ENCODE data around the gene ARRDC3. TPM values are rescaled to one million over a fixed set of nuclear protein-coding genes. Genes with fewer than 3 reads are reported as not detected.

The ARRDC3 gene
- total and polyA plus RNA-seq, 9 of the 15 experiments (the other 6 are each of a cell fraction or from before 2014, with no cell fraction given) = 15.3 to 58.1 (median 39.4) TPM

DNA sequence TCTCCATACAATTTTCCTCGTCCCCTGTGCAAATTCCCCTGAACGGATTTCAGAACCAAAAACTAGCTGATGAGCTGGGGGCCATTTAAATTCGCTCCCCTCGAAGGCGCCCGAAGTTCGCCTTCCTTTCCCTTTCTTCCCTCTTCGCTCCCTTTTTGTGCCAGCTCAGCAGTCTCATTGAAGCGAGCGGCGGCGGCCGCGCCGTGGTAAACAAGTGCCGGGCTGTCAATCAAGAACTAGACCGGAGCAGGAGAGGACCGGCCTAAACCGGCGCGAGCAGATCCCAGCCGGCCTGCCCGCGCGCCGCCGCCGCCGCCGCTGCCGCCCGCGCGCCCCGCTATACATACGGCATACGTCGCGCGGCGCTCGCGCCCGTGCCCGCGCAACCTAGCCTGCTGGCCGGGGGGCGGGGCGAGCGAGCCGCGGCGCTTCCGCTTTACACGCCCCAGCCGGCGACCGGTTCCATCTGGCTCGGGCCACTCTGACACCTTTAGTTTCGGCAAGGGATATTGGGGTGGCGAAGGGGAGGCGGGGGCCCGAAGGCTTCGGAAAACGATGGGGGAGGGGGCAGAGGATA is 3.1 kb downstream of the ARRDC3 start (continued):
- TF ChIP-seq, protein P1, sequence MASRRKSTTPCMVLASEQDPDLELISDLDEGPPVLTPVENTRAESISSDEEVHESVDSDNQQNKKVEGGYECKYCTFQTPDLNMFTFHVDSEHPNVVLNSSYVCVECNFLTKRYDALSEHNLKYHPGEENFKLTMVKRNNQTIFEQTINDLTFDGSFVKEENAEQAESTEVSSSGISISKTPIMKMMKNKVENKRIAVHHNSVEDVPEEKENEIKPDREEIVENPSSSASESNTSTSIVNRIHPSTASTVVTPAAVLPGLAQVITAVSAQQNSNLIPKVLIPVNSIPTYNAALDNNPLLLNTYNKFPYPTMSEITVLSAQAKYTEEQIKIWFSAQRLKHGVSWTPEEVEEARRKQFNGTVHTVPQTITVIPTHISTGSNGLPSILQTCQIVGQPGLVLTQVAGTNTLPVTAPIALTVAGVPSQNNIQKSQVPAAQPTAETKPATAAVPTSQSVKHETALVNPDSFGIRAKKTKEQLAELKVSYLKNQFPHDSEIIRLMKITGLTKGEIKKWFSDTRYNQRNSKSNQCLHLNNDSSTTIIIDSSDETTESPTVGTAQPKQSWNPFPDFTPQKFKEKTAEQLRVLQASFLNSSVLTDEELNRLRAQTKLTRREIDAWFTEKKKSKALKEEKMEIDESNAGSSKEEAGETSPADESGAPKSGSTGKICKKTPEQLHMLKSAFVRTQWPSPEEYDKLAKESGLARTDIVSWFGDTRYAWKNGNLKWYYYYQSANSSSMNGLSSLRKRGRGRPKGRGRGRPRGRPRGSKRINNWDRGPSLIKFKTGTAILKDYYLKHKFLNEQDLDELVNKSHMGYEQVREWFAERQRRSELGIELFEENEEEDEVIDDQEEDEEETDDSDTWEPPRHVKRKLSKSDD (conservative IDR thresholded peaks at IDR 0.05; ENCODE audit: low read length) = no peak
- TF ChIP-seq PML (IDR thresholded peaks at IDR 0.05; ENCODE audit: low read length) (no peak; the same call in 1 of the 2 replicates), SMC3 (conservative IDR thresholded peaks at IDR 0.05; ENCODE audit: insufficient read depth, low read depth, low read length) (no peak), ZFP1 (CRISPR knock-in tag; IDR thresholded peaks at IDR 0.05) (no peak), CBFA2T2 (conservative IDR thresholded peaks at IDR 0.05) (no peak), RBM34 (IDR thresholded peaks at IDR 0.05; ENCODE audit: borderline replicate concordance, insufficient read depth, low read length) (no peak), ZNF124 (CRISPR knock-in tag; IDR thresholded peaks at IDR 0.05) (no peak), HNRNPLL (IDR thresholded peaks at IDR 0.05; ENCODE audit: low read depth, low read length, poor library complexity, severe bottlenecking) (peak; percentile 37), RBBP5 (IDR thresholded peaks at IDR 0.05; ENCODE audit: borderline replicate concordance, insufficient read depth, low read length, poor library complexity, severe bottlenecking) (peak; percentile 52), SNIP1 (IDR thresholded peaks at IDR 0.05; ENCODE audit: low read depth) (no peak), SLC30A9 (CRISPR knock-in tag; IDR thresholded peaks at IDR 0.05) (no peak), PHF21A (IDR thresholded peaks at IDR 0.05; ENCODE audit: borderline replicate concordance, low read depth) (no peak), GTF2A2 (tag; IDR thresholded peaks at IDR 0.05) (no peak), ELF1 (tag; IDR thresholded peaks at IDR 0.05) (peak; percentile 94), TGIF2 (CRISPR knock-in tag; IDR thresholded peaks at IDR 0.05) (no peak), CAMTA2 (CRISPR knock-in tag; conservative IDR thresholded peaks at IDR 0.05) (no peak), FUS (optimal IDR thresholded peaks at IDR 0.05; ENCODE audit: low read depth, low read length) (peak; percentile 95), HINFP (tag; conservative IDR thresholded peaks at IDR 0.05; ENCODE audit: low read depth) (no peak), HNRNPUL1 (IDR thresholded peaks at IDR 0.05; ENCODE audit: low read length) (no peak)
- TF ChIP-seq, protein P2, sequence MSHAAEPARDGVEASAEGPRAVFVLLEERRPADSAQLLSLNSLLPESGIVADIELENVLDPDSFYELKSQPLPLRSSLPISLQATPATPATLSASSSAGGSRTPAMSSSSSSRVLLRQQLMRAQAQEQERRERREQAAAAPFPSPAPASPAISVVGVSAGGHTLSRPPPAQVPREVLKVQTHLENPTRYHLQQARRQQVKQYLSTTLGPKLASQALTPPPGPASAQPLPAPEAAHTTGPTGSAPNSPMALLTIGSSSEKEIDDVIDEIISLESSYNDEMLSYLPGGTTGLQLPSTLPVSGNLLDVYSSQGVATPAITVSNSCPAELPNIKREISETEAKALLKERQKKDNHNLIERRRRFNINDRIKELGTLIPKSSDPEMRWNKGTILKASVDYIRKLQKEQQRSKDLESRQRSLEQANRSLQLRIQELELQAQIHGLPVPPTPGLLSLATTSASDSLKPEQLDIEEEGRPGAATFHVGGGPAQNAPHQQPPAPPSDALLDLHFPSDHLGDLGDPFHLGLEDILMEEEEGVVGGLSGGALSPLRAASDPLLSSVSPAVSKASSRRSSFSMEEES (CRISPR knock-in tag; IDR thresholded peaks at IDR 0.05) = no peak
- TF ChIP-seq, protein P3, sequence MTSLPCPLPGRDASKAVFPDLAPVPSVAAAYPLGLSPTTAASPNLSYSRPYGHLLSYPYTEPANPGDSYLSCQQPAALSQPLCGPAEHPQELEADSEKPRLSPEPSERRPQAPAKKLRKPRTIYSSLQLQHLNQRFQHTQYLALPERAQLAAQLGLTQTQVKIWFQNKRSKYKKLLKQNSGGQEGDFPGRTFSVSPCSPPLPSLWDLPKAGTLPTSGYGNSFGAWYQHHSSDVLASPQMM (CRISPR knock-in tag; IDR thresholded peaks at IDR 0.05) = no peak
- TF ChIP-seq, protein P4, sequence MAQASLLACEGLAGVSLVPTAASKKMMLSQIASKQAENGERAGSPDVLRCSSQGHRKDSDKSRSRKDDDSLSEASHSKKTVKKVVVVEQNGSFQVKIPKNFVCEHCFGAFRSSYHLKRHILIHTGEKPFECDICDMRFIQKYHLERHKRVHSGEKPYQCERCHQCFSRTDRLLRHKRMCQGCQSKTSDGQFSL (CRISPR knock-in tag; IDR thresholded peaks at IDR 0.05) = no peak
- TF ChIP-seq, protein P4 (tag; IDR thresholded peaks at IDR 0.05) = peak in 1 of 2 experiments; percentile 69; a peak in 1 of 4 replicates
